Inferior parietal cortex (tissue), 1 donor: ENCODE measurements around the gene WWC1.
A peak's percentile ranks its signal among the peaks of the same experiment; 100 is the strongest.

Experiments used
- DNase-seq: peaks from one replicate; pipeline ENCODE4 v3.0.0-alpha.2; 2016; ENCODE audit errors: extremely low spot score

The WWC1 gene

GRCh38 chr5:168438349-168438748 lies 146.9 kb downstream of the WWC1 start:
- DNase-seq, result no peak

DNA sequence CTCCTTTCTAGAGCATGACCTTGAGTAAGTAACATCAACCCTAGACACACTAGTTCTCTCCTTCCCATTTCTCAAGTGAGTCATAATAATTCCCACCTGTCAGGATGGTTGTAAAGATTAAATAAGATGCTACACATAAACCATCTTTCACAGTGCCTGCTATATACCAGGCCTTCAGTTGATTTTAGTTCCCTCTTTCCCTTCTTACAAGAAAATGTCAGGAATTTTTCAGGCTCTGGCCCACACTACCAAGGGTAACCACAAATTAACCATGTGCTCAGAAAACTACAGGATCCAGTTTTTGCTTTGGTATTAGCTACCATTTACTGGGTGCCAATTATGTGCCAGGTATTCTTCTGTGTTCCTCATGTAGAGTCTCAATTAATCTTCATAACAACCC lies 152.1 kb downstream of the WWC1 start:
- no peak for DNase-seq

GRCh38 chr5:168443950-168444700 lies 152.7 kb downstream of the WWC1 start:
- no peak for DNase-seq

DNA sequence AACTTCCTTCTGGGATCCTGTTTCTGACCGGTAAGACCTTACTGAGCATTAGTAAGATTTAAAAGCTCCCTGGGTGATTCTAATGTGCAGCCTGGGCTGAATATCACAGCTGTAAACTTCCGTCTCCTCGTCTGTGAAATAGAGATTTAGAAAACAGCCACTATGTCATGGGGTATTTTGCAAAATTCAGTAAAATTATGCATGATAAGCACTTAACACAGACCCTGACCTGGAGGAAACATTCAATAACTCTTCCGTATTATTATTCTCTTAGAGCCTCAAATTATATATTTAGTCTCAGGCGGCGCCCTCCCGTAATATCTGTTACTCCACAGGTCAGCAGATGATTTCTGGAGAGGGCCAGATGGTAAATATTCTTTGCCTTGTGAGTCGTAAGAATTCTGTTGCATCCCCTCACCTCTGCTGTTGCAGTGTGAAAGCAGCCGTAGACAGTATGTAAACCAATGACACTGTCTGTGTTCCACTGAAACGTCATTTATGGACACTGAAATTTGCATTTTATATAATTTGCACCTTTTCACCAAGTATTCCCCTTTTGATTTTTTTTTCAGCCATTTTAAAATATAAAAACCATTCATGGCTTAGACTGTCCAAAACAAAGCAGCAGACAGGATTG lies 155.7 kb downstream of the WWC1 start:
- DNase-seq, result no peak

GRCh38 chr5:168447808-168448207 lies 156.4 kb downstream of the WWC1 start:
- no peak for DNase-seq

GRCh38 chr5:168449166-168449565 lies 157.7 kb downstream of the WWC1 start:
- DNase-seq, result no peak

DNA sequence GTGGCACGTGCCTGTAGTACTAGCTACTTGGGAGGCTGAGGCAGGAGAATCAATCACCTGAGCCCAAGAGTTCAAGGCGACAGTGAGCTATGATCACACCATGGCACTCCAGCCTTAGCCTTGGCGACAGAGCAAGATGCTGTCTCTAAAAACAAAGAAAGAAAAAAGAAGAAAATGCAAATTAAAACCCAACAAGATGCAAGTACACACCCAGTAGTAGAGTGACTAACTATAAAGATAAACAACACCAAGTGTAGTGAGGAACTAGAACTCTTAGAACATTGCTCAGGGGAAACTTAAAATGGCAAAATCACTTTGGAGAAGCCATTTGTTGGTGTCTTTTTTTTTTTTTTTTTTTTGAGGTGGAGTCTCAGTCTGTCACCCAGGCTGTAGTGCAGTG lies 160.1 kb downstream of the WWC1 start:
- no peak for DNase-seq

DNA sequence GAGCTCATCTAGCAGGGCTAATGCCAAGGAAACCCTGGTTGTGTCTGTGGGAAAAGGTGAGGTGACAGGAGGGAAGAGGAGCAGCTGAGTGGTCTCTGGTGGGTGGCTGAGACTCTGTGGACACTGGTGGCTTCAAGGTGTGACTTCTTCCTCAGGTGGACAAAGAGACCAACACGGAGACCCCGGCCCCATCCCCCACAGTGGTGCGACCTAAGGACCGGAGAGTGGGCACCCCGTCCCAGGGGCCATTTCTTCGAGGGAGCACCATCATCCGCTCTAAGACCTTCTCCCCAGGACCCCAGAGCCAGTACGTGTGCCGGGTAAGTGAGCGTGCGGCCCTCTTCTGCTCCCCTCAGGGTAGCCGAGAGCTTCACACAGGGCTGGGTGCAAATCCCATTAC lies 163.8 kb downstream of the WWC1 start:
- DNase-seq, result no peak

DNA sequence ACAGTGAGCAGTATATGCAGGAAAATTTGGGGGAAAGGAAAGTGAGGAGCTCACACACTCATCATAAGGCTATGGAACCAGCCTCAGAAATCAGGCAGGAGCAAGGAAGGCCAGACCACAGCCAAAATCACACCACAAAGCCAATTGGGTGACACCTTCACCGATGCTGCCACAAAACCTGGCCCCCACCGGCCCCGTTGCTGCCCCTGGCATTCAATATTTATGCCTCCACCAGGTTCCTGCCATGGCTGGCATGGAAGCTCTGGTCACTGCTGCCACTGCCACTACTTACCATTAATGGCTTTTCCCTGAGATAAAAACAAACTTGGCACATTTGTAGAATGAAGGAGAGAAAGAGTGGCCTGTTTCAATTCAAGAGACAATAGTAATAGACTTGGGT lies 166.1 kb downstream of the WWC1 start:
- no peak for DNase-seq

DNA sequence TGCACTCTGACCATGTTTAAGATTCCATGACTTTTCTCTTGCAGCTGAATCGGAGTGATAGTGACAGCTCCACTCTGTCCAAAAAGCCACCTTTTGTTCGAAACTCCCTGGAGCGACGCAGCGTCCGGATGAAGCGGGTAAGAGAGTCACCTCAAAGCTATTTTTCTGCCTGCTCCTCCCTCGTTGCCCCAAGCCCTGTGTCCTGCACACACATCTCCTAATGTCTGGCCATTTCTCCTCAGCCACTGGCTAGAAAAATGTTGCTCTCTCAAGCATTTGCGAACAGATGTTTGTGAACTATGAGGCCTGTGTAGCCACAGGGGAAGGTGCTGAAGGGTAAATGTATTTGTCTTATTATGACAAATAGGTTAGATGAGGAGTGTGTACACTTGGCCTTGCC lies 169.2 kb downstream of the WWC1 start:
- no peak for DNase-seq

GRCh38 chr5:168463081-168463480 lies 171.6 kb downstream of the WWC1 start:
- no peak for DNase-seq

DNA sequence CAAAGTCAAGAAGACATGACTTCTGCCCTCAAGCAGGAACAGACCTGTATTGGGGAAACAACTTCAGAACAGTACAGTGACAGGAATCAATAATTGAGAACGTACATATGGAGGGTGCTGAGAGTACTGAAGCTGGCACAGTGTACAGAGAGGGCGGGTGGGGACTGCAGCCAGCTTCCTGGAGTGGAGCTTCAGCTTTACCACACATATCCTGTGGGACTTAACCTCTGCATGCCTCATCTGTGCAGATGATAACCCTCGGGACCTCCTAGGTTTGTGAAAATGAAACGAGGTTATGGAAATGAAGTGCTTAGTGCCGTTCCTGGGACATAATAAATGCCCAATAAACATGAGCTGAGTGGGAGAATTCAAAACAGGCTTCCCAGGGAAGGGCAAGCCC lies 172.8 kb downstream of the WWC1 start:
- DNase-seq, result no peak

- DNase-seq, result no peak
Observed at GRCh38 chr5:168464641-168465040, 173.2 kb downstream of the WWC1 start.

GRCh38 chr5:168467755-168468330 lies 176.4 kb downstream of the WWC1 start:
- no peak for DNase-seq

GRCh38 chr5:168468836-168469235 lies 177.4 kb downstream of the WWC1 start:
- no peak for DNase-seq

- no peak for DNase-seq
Observed at GRCh38 chr5:168469816-168470215, 178.4 kb downstream of the WWC1 start.

- DNase-seq, result no peak
Observed at GRCh38 chr5:168471785-168472184, 180.3 kb downstream of the WWC1 start.

DNA sequence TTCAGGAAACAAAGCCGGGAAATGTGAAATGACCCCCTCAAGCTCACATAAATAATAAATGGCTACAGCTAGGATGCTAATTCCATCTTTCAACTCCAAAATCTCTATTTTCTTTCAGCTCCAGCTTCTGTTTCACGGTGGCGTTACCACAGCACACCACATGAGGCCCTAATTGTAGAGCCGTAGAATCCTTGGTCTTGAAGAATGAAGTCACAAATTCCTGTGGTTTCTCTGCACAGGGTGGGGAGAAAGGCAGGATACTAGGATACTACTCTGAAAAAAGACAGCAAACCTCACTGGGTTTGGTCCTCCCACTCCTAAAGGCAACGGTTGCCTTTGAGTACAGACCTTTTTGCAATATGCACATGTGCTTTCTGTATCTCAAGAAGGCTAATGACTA lies 180.9 kb downstream of the WWC1 start:
- DNase-seq, result peak; percentile 5

GRCh38 chr5:168474319-168474718 lies 182.9 kb downstream of the WWC1 start:
- no peak for DNase-seq

DNA sequence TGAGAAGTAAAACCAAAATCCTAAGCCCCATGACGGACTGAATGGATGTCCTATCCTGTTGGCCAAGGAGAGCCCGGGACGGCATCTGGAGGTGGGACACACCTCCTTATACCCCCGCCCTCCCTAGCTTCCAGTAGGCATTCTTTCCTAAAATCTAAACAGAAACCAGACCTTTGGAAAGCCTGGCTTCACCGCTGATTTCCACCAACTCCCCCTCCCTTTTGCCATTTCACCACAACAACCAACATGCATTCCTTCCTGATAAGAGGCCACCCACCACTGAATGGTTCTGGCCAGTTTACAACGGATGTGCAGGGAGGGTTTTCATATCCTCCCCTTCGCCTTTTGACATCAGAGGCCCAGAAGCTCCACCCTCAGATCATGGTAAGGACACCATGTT lies 185.6 kb downstream of the WWC1 start:
- DNase-seq, result no peak

- no peak for DNase-seq
Observed at GRCh38 chr5:168479166-168479565, 187.7 kb downstream of the WWC1 start.

DNA sequence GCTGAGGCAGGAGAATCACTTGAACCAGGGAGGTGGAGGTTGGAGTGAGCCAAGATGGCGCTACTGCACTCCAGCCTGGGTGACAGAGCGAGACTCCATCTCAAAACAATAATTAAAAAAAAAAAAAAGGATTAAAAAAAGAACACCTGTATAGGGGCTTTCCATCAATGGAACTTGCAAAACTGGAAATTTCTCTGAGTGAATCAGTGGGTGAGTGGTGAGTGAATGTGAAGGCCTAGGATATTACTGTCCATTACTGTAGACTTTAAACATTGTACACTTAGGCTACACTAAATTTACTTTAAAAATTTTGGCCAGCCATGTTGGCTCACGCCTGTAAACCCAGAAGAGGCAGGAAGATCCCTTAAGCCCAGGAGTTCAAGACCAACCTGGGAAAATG lies 189.2 kb downstream of the WWC1 start:
- no peak for DNase-seq

- no peak for DNase-seq
Observed at GRCh38 chr5:168481330-168481788, 189.9 kb downstream of the WWC1 start.
